ENCODE results near the gene TXN. TPM values are rescaled to one million over a fixed set of nuclear protein-coding genes. Genes with fewer than 3 reads are reported as not detected.

TXN gene
- total RNA-seq, 4 donors from 2014 or later, result 472 to 921 (median 819) TPM

- DNase-seq, result no peak
Observed at GRCh38 chr9:110282739-110283081, 26.4 kb upstream of the TXN start.

GRCh38 chr9:110282018-110282738, 25.9 kb upstream of the TXN start:
- 61 to 71% methylated on average over 4 of the region's 4 CpGs for WGBS, 2 donors
- intact Hi-C loops (cut with DNase I), result no loop called here
- TF ChIP-seq CTCF (IDR thresholded peaks at IDR 0.05) (no peak), POLR2A (IDR thresholded peaks at IDR 0.05) (no peak)

More at GRCh38 chr9:110282739-110283081, 26.4 kb upstream of the TXN start:
- H3K27me3 ChIP-seq, result no peaks in the 10 kb centered on the region
- H3K27ac ChIP-seq, result peak overlapping the region in 3 of 4 donors; percentile 80 to 89 (median 83)
- WGBS, 2 donors, result 89 to 95% methylated on average over 6 of the region's 6 CpGs
- H3K4me1 ChIP-seq, result peaks cover 0 to 46% (median 3%) of the 10 kb centered on the region in 3 donors
- H3K9me3 ChIP-seq, result no peaks in the 10 kb centered on the region
- intact Hi-C loops (cut with DNase I), result no loop called here
- H3K4me3 ChIP-seq, result no peak overlapping the region
- TF ChIP-seq POLR2A (IDR thresholded peaks at IDR 0.05) (no peak), CTCF (IDR thresholded peaks at IDR 0.05) (no peak)
- no peaks in the 10 kb centered on the region for H3K36me3 ChIP-seq

GRCh38 chr9:110278080-110278707, 21.9 kb upstream of the TXN start:
- Histone ChIP-seq H3K9me3 (no peaks in the 10 kb centered on the region), H3K36me3 (no peaks in the 10 kb centered on the region), H3K4me3 (no peak overlapping the region), H3K27me3 (no peaks in the 10 kb centered on the region), H3K27ac (no peak overlapping the region), H3K4me1 (peaks cover 0 to 30% (median 11%) of the 10 kb centered on the region in 3 donors)
- TF ChIP-seq POLR2A (IDR thresholded peaks at IDR 0.05), result no peak
- TF ChIP-seq CTCF (IDR thresholded peaks at IDR 0.05), result no peak
- intact Hi-C loops (cut with DNase I), result no loop called here
- 30 to 53% methylated on average over 2 to 3 of the region's 3 CpGs for WGBS, 2 donors
- DNase-seq, result no peak

More at GRCh38 chr9:110282018-110282738, 25.9 kb upstream of the TXN start:
- Histone ChIP-seq H3K4me1 (peaks cover 0 to 51% (median 3%) of the 10 kb centered on the region in 3 donors), H3K36me3 (no peaks in the 10 kb centered on the region), H3K9me3 (no peaks in the 10 kb centered on the region), H3K4me3 (no peak overlapping the region), H3K27ac (no peak overlapping the region), H3K27me3 (no peaks in the 10 kb centered on the region)
- no peak for DNase-seq

GRCh38 chr9:110276781-110277180, 20.5 kb upstream of the TXN start:
- no peaks in the 10 kb centered on the region for H3K9me3 ChIP-seq
- intact Hi-C loops (cut with DNase I), result no loop called here
- peaks cover 0 to 31% (median 10%) of the 10 kb centered on the region in 3 donors for H3K4me1 ChIP-seq
- 29 to 36% methylated on average over 3 of the region's 3 CpGs for WGBS, 2 donors
- no peaks in the 10 kb centered on the region for H3K27me3 ChIP-seq
- no peaks in the 10 kb centered on the region for H3K36me3 ChIP-seq
- no peak overlapping the region for H3K4me3 ChIP-seq
- no peak overlapping the region for H3K27ac ChIP-seq
- no peak for TF ChIP-seq POLR2A (IDR thresholded peaks at IDR 0.05)
- DNase-seq, result no peak

- WGBS, 2 donors, result 91% methylated on average over 3 of the region's 3 CpGs
- H3K27ac ChIP-seq, result no peak overlapping the region
- intact Hi-C loops (cut with DNase I), result no loop called here
- no peak for DNase-seq
- no peaks in the 10 kb centered on the region for H3K36me3 ChIP-seq
- peaks cover 0 to 6% (median 5%) of the 10 kb centered on the region in 3 donors for H3K4me1 ChIP-seq
- no peaks in the 10 kb centered on the region for H3K27me3 ChIP-seq
- H3K4me3 ChIP-seq, result no peak overlapping the region
- no peak for TF ChIP-seq CTCF (IDR thresholded peaks at IDR 0.05)
- no peak for TF ChIP-seq POLR2A (IDR thresholded peaks at IDR 0.05)
- no peaks in the 10 kb centered on the region for H3K9me3 ChIP-seq
Observed at GRCh38 chr9:110270211-110270995, 14.1 kb upstream of the TXN start.

Data from esophagus squamous epithelium (tissue), 5 donors.